Kidney epithelial cell (primary cell): ENCODE data around the gene SLC22A6. TPM values are rescaled to one million over a fixed set of nuclear protein-coding genes. Genes with fewer than 3 reads are reported as not detected.

Source experiments
- DNase-seq: peaks from one replicate; pipeline ENCODE4 v3.0.0-alpha.2; 2010; ENCODE audit warnings: low read depth
- H3K27me3 ChIP-seq: 2 replicates; pipeline ENCODE4 v1.6.0; 2011; ENCODE audit warnings: low read length; ENCODE audit not compliant: control insufficient read depth, insufficient read depth
- H3K36me3 ChIP-seq: 2 replicates; pipeline ENCODE4 v1.5.1; 2011; ENCODE audit warnings: low read length; ENCODE audit not compliant: control insufficient read depth, insufficient read depth
- H3K4me3 ChIP-seq: 2 replicates; pipeline ENCODE4 v1.5.1; 2011; ENCODE audit warnings: low read depth, mild to moderate bottlenecking, control low read depth, low read length
- total RNA-seq: library from RNA; depleted of rRNA; stranded (reverse); fragments of >200 nt; gene quantifications from 2 replicates; pipeline ENCODE4 v1.2.3, GENCODE V29; 2015
- TF ChIP-seq, protein P1 (sequence below): IDR thresholded peaks from 2 replicates; pipeline ENCODE4 v1.5.1; 2011; ENCODE audit warnings: mild to moderate bottlenecking, moderate library complexity, low read length, control low read depth, inconsistent platforms; ENCODE audit not compliant: insufficient read depth, poor library complexity, severe bottlenecking

SLC22A6 gene
- total RNA-seq, 1 donor from 2014 or later, result not detected

- H3K27me3 ChIP-seq, result peaks cover 13% of the 10 kb centered on the region
- TF ChIP-seq, protein P1, sequence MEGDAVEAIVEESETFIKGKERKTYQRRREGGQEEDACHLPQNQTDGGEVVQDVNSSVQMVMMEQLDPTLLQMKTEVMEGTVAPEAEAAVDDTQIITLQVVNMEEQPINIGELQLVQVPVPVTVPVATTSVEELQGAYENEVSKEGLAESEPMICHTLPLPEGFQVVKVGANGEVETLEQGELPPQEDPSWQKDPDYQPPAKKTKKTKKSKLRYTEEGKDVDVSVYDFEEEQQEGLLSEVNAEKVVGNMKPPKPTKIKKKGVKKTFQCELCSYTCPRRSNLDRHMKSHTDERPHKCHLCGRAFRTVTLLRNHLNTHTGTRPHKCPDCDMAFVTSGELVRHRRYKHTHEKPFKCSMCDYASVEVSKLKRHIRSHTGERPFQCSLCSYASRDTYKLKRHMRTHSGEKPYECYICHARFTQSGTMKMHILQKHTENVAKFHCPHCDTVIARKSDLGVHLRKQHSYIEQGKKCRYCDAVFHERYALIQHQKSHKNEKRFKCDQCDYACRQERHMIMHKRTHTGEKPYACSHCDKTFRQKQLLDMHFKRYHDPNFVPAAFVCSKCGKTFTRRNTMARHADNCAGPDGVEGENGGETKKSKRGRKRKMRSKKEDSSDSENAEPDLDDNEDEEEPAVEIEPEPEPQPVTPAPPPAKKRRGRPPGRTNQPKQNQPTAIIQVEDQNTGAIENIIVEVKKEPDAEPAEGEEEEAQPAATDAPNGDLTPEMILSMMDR, result no peak
- DNase-seq, result no peak
- no peaks in the 10 kb centered on the region for H3K36me3 ChIP-seq
- no peak overlapping the region for H3K4me3 ChIP-seq
Measured at GRCh38 chr11:62981743-62982142, 3.0 kb downstream of the SLC22A6 start.

- Histone ChIP-seq H3K36me3 (no peaks in the 10 kb centered on the region), H3K27me3 (peaks cover 11% of the 10 kb centered on the region), H3K4me3 (no peak overlapping the region)
- TF ChIP-seq, protein P1, result no peak
- DNase-seq, result no peak
Measured at GRCh38 chr11:62980133-62980760, 4.5 kb downstream of the SLC22A6 start.

- Histone ChIP-seq H3K36me3 (no peaks in the 10 kb centered on the region), H3K27me3 (peaks cover 3% of the 10 kb centered on the region), H3K4me3 (no peak overlapping the region)
- DNase-seq, result no peak
- TF ChIP-seq, protein P1, result no peak
Measured at GRCh38 chr11:62976109-62976508, 8.7 kb downstream of the SLC22A6 start.

GRCh38 chr11:62974848-62975522, 9.8 kb downstream of the SLC22A6 start:
- no peak overlapping the region for H3K4me3 ChIP-seq
- H3K36me3 ChIP-seq, result no peaks in the 10 kb centered on the region
- no peak for DNase-seq
- peaks cover 3% of the 10 kb centered on the region for H3K27me3 ChIP-seq
- TF ChIP-seq, protein P1, result peak; percentile 48

DNA sequence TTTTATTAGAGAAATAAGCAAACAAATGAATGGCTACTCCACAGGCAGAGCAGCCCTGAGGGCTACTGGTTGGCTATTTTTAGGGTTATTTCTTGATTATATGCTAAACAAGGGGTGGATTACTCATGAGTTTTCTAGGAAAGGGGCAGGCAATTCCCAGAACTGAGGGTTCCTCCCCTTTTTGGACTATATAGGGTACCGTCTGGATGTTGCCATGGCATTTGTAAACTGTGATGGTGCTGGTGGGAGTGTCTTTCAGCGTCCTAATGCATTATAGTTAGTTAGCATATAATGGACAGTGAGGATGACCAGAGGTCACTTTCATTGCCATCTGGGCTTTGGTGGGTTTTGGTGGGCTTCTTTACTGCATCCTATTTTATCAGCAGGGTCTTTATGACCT, 19.2 kb downstream of the SLC22A6 start:
- DNase-seq, result no peak
- H3K4me3 ChIP-seq, result no peak overlapping the region
- H3K27me3 ChIP-seq, result no peaks in the 10 kb centered on the region
- no peaks in the 10 kb centered on the region for H3K36me3 ChIP-seq
- TF ChIP-seq, protein P1, result no peak

DNA sequence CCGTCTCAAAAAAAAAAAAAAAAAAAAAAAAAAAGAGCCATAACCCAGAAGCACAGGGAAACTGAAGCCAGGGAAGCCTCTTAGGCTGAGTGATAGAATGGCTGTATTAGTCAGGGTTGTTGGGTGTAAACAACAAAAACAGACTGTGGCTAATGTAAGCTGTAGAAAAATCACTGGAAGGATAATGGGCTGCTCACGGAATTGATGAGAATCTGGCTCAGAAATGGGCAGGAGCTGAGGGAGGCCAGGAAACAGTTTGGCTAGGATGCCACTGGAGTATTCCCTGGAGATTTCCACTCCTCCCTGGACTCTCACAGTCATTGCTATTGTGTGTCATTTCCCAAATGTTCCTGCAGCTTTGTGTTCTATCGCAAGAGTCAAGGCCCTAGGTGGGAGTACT, 22.4 kb downstream of the SLC22A6 start:
- Histone ChIP-seq H3K36me3 (no peaks in the 10 kb centered on the region), H3K27me3 (no peaks in the 10 kb centered on the region), H3K4me3 (no peak overlapping the region)
- no peak for DNase-seq
- TF ChIP-seq, protein P1, result no peak
